ENCODE results near the gene SOCS2.

DNA sequence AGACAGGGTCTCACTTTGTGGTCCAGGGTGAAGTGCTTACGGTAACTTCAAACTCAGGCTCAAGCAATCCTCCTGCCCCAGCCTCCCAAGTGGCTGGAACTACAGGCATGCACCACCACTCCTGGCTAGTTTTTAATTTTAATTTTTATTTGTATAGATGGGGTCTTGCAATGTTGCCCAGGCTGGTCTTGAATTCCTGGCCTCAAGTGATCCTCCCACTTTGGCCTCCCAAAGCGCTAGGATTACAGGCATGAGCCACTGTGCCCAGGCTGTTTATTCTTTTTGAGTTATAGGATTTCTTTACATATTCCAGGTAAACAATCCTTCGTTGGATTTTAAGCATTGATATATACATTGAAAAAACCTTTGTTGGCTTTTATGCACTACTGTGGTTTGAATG, 26.7 kb downstream of the SOCS2 start:
- TF ChIP-seq STAT1 (conservative IDR thresholded peaks at IDR 0.05) (no peak), NFYB (IDR thresholded peaks at IDR 0.05; ENCODE audit: insufficient read depth, low read depth, low read length) (no peak), TAF1 (IDR thresholded peaks at IDR 0.05; ENCODE audit: borderline replicate concordance, low read depth, low read length) (no peak), PKNOX1 (IDR thresholded peaks at IDR 0.05) (no peak), POLR2AphosphoS5 (IDR thresholded peaks at IDR 0.05; ENCODE audit: low read length) (no peak)

Data from GM12878 (cell line).